Loucy (cell line): ENCODE measurements around the gene PCCA.

ENCODE experiments used
- H2AFZ ChIP-seq: fragments of 200-600 bp; sonication (generic); 2 replicates; pipeline ENCODE4 v1.6.0; 2016; ENCODE audit warnings: antibody characterized with exemption, mild to moderate bottlenecking, low read length, moderate library complexity
- H3F3A ChIP-seq: fragments of 200-600 bp; 2 replicates; pipeline ENCODE4 v1.6.0; 2016; ENCODE audit warnings: antibody characterized with exemption, low read depth, mild to moderate bottlenecking
- H3K27me3 ChIP-seq: fragments of 200-600 bp; sonication (generic); 2 replicates; pipeline ENCODE4 v1.6.1; 2014; ENCODE audit warnings: low read length, mild to moderate bottlenecking; ENCODE audit not compliant: insufficient read depth, poor library complexity, severe bottlenecking
- H3K36me3 ChIP-seq: fragments of 200-600 bp; sonication (generic); 2 replicates; pipeline ENCODE4 v1.6.1; 2016; ENCODE audit warnings: low read length; ENCODE audit not compliant: insufficient read depth
- H3K4me1 ChIP-seq: fragments of 200-600 bp; sonication (generic); 2 replicates; pipeline ENCODE4 v1.5.1; 2014; ENCODE audit warnings: low read length, mild to moderate bottlenecking; ENCODE audit not compliant: insufficient read depth, poor library complexity, severe bottlenecking
- H3K4me2 ChIP-seq: fragments of 200-600 bp; sonication (generic); 2 replicates; pipeline ENCODE4 v1.6.0; 2014; ENCODE audit warnings: antibody characterized with exemption, low read length, low read depth, mild to moderate bottlenecking; ENCODE audit not compliant: poor library complexity, severe bottlenecking
- H3K4me3 ChIP-seq: fragments of 200-600 bp; sonication (generic); 2 replicates; pipeline ENCODE4 v1.5.1; 2014; ENCODE audit warnings: low read length, mild to moderate bottlenecking, mixed read lengths; ENCODE audit not compliant: poor library complexity, severe bottlenecking
- H3K79me2 ChIP-seq: fragments of 200-600 bp; sonication (generic); 2 replicates; pipeline ENCODE4 v1.6.1; 2014; ENCODE audit warnings: low read length; ENCODE audit not compliant: insufficient read depth
- H3K9ac ChIP-seq: fragments of 200-600 bp; sonication (generic); 2 replicates; pipeline ENCODE4 v1.6.0; 2014; ENCODE audit warnings: mild to moderate bottlenecking, low read depth, low read length, moderate library complexity; ENCODE audit not compliant: poor library complexity, severe bottlenecking
- H3K9me2 ChIP-seq: fragments of 200-600 bp; sonication (generic); replicated peaks from 2 replicates; pipeline ENCODE4 v1.6.1; 2016; ENCODE audit warnings: low read depth, low read length, mixed read lengths
- H3K9me3 ChIP-seq: fragments of 200-600 bp; sonication (generic); 2 replicates; pipeline ENCODE4 v1.6.1; 2014; ENCODE audit warnings: mild to moderate bottlenecking, antibody characterized with exemption, low read length, low read depth; ENCODE audit not compliant: insufficient read depth
- H4K20me1 ChIP-seq: fragments of 200-600 bp; sonication (generic); 2 replicates; pipeline ENCODE4 v1.6.0; 2014; ENCODE audit warnings: antibody characterized with exemption, low read length, mild to moderate bottlenecking; ENCODE audit not compliant: insufficient read depth, poor library complexity, severe bottlenecking
- EZH2phosphoT487 ChIP-seq: fragments of 200-600 bp; IDR thresholded peaks from 2 replicates; pipeline ENCODE4 v1.6.1; 2018; ENCODE audit warnings: antibody characterized with exemption, mild to moderate bottlenecking, moderate library complexity, borderline replicate concordance
- TF ChIP-seq, protein P1 (sequence below): fragments of 200-600 bp; sonication (generic); conservative IDR thresholded peaks from 2 replicates; pipeline ENCODE4 v1.5.1; 2014; ENCODE audit warnings: mild to moderate bottlenecking, antibody characterized with exemption, low read length

PCCA gene

DNA sequence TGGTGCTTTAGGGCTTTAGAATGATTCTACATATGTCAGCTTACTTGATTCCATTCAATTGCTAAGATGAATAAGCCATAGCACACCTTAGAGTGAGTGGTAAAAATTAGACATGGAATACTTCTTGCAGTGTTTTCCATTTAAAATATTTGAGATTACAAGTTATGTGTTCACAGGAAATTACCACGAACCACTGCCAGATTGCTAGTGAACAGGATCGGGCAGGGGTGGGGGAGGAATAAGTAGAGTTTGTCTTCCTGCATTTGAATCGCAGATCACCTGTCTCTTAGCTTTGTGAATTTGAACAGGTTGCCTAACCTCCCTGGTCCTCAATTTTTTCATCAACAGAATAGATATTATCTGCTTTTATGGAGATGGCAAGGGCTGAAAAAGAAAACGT, 375.1 kb downstream of the PCCA start:
- H2AFZ ChIP-seq: no peak overlapping the region

DNA sequence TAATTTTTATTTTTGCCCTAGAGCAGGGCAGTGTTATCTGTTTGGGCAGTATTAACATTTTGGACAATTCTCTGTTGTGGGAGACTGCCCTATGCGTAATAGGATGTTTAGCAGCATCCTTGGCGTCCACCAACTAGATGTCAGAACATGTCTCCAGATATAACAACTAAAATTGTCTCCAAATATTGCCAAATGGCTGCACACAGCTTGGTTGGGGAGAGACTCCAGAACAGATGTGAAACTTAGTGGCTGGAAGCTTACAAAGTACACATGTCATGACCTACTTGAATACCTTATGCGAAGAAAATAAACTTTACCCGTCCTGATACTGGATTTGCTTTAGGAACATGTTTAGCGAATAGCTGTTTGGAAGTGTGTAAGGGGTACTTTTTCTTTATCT, 376.7 kb downstream of the PCCA start:
- no peaks in the 10 kb centered on the region for H3F3A ChIP-seq
- no peak overlapping the region for H3K4me3 ChIP-seq
- H3K4me1 ChIP-seq: peaks cover 45% of the 10 kb centered on the region
- H3K27me3 ChIP-seq: no peaks in the 10 kb centered on the region
- no peaks in the 10 kb centered on the region for H3K79me2 ChIP-seq
- no peaks in the 10 kb centered on the region for H3K36me3 ChIP-seq
- no peak overlapping the region for H2AFZ ChIP-seq
- H3K4me2 ChIP-seq: no peak overlapping the region
- no peak for TF ChIP-seq EZH2phosphoT487
- TF ChIP-seq, protein P1, sequence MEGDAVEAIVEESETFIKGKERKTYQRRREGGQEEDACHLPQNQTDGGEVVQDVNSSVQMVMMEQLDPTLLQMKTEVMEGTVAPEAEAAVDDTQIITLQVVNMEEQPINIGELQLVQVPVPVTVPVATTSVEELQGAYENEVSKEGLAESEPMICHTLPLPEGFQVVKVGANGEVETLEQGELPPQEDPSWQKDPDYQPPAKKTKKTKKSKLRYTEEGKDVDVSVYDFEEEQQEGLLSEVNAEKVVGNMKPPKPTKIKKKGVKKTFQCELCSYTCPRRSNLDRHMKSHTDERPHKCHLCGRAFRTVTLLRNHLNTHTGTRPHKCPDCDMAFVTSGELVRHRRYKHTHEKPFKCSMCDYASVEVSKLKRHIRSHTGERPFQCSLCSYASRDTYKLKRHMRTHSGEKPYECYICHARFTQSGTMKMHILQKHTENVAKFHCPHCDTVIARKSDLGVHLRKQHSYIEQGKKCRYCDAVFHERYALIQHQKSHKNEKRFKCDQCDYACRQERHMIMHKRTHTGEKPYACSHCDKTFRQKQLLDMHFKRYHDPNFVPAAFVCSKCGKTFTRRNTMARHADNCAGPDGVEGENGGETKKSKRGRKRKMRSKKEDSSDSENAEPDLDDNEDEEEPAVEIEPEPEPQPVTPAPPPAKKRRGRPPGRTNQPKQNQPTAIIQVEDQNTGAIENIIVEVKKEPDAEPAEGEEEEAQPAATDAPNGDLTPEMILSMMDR: no peak
- no peaks in the 10 kb centered on the region for H3K9me2 ChIP-seq
- H3K9ac ChIP-seq: no peak overlapping the region
- no peaks in the 10 kb centered on the region for H4K20me1 ChIP-seq
- H3K9me3 ChIP-seq: no peaks in the 10 kb centered on the region

More for the DNA sequence above, 375.1 kb downstream of the PCCA start:
- H3K9ac ChIP-seq: no peak overlapping the region
- TF ChIP-seq, protein P1: no peak
- no peak for TF ChIP-seq EZH2phosphoT487
- H4K20me1 ChIP-seq: no peaks in the 10 kb centered on the region
- peaks cover 45% of the 10 kb centered on the region for H3K4me1 ChIP-seq
- no peaks in the 10 kb centered on the region for H3K27me3 ChIP-seq
- H3F3A ChIP-seq: no peaks in the 10 kb centered on the region
- no peaks in the 10 kb centered on the region for H3K9me3 ChIP-seq
- H3K4me3 ChIP-seq: no peak overlapping the region
- no peaks in the 10 kb centered on the region for H3K79me2 ChIP-seq
- H3K4me2 ChIP-seq: peak overlapping the region; percentile 29
- no peaks in the 10 kb centered on the region for H3K36me3 ChIP-seq
- H3K9me2 ChIP-seq: no peaks in the 10 kb centered on the region

DNA sequence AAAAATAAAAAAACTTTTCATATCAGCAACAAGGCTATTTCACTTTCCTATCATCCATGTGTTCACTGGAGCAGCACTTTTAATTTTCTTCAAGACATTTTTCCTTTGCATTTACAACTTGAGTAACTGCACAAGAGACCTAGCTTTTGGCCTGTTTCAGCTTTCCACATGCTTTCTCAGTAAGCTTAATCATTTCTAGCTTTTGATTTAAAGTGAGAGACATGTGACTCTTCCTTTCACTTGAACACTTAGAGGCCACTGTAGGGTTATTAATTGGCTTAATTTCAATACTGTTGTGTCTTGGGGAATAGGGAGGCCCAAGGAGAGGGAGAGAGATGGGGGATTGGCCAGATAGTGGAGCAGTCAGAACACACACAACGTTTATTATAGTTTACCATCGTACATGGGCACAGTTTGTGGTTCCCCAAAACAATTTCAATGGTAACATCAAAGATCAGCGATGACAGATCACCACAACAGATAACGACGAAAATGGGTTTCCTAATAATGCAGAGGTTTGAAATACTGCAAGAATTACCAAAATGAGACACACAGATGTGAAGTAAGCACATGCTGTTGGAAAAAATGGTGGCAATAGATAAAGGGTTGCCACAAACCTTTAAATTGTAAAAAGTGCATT, 382.1 kb downstream of the PCCA start:
- no peaks in the 10 kb centered on the region for H3K36me3 ChIP-seq
- no peaks in the 10 kb centered on the region for H3K9me3 ChIP-seq
- H3K9me2 ChIP-seq: no peaks in the 10 kb centered on the region
- TF ChIP-seq, protein P1: no peak
- no peak for TF ChIP-seq EZH2phosphoT487
- no peaks in the 10 kb centered on the region for H3F3A ChIP-seq
- peaks cover 11% of the 10 kb centered on the region for H3K4me1 ChIP-seq
- no peaks in the 10 kb centered on the region for H4K20me1 ChIP-seq
- no peak overlapping the region for H2AFZ ChIP-seq
- no peak overlapping the region for H3K4me3 ChIP-seq
- H3K27me3 ChIP-seq: no peaks in the 10 kb centered on the region
- no peak overlapping the region for H3K4me2 ChIP-seq
- H3K9ac ChIP-seq: no peak overlapping the region
- no peaks in the 10 kb centered on the region for H3K79me2 ChIP-seq
